MM.1S (cell line): Measurements from ENCODE around the gene C16orf78.

Experiments used
- EZH2phosphoT487 ChIP-seq: fragments of 300-600 bp; sonication (generic); IDR thresholded peaks from 2 replicates; pipeline ENCODE4 v1.6.1; 2018; ENCODE audit warnings: antibody characterized with exemption, low read length
- TF ChIP-seq, protein P1 (sequence below): fragments of 300-600 bp; sonication (generic); IDR thresholded peaks from 2 replicates; pipeline ENCODE4 v1.5.1; 2016; ENCODE audit warnings: antibody characterized with exemption, low read length, mixed read lengths

DNA sequence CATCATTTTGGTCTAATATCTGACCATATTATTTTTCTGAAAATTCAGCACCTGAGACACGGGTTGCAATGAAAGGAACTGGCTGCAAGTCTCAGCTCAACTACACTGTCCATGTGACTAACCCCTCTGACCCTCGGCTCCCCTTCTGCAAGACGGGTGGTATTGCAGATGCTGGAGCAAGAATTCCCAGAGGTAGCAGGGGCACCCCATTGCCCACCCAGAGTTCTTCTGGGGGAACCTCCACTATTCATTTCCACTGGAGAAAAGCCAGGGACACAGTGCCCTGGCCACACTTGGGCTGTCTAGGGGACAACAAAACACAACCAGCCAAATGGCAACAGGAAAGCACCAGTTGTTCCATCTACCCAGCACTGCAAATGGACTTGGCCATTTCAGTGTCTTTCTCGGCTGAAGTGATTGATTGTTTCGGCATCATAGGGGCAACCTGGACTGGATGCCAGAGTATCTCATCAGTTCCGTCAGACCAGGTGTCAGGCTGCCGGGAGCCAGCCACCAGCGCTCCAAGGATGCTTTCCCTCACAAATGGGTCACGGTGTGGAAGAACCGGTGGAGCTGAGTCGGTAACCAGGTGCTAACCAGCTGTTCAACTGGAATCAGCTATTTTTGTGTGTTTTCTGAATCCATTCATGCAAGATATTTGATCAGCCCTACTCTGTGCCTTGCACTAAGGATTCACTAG is 58.1 kb downstream of the C16orf78 start:
- TF ChIP-seq, protein P1, sequence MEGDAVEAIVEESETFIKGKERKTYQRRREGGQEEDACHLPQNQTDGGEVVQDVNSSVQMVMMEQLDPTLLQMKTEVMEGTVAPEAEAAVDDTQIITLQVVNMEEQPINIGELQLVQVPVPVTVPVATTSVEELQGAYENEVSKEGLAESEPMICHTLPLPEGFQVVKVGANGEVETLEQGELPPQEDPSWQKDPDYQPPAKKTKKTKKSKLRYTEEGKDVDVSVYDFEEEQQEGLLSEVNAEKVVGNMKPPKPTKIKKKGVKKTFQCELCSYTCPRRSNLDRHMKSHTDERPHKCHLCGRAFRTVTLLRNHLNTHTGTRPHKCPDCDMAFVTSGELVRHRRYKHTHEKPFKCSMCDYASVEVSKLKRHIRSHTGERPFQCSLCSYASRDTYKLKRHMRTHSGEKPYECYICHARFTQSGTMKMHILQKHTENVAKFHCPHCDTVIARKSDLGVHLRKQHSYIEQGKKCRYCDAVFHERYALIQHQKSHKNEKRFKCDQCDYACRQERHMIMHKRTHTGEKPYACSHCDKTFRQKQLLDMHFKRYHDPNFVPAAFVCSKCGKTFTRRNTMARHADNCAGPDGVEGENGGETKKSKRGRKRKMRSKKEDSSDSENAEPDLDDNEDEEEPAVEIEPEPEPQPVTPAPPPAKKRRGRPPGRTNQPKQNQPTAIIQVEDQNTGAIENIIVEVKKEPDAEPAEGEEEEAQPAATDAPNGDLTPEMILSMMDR: no peak
- no peak for TF ChIP-seq EZH2phosphoT487
